GM19468 (cell line): ENCODE results near the gene ARHGDIG.
"Not testable (repeated sequence)": the region's sequence is repeated elsewhere in the genome, so short reads cannot be mapped to it uniquely, and the experiment has no call there.

ENCODE experiments used
- ATAC-seq: cut with Tn5 transposase; IDR thresholded peaks from one replicate; pipeline ENCODE4 v1.9.1; 2021; ENCODE audit warnings: mild to moderate bottlenecking, moderate library complexity, moderate number of reproducible peaks; ENCODE audit not compliant: unreplicated experiment; ENCODE audit errors: extremely low read depth

ARHGDIG gene

DNA sequence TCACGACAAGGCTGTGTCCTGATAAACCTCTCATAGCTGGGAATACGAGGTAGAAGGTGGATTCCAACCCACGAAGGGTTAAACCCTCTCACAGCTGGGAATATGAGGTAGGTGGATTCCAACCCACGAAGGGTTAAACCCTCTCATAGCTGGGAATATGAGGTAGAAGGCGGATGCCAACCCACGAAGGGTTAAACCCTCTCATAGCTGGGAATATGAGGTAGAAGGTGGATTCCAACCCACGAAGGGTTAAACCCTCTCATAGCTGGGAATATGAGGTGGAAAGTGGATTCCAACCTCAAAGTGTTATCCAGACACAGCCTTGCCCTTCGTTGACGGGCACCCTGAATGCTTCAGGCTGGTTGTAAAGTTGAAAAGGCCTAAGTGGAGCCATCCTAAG, 41.1 kb downstream of the ARHGDIG start:
- ATAC-seq = no peak

DNA sequence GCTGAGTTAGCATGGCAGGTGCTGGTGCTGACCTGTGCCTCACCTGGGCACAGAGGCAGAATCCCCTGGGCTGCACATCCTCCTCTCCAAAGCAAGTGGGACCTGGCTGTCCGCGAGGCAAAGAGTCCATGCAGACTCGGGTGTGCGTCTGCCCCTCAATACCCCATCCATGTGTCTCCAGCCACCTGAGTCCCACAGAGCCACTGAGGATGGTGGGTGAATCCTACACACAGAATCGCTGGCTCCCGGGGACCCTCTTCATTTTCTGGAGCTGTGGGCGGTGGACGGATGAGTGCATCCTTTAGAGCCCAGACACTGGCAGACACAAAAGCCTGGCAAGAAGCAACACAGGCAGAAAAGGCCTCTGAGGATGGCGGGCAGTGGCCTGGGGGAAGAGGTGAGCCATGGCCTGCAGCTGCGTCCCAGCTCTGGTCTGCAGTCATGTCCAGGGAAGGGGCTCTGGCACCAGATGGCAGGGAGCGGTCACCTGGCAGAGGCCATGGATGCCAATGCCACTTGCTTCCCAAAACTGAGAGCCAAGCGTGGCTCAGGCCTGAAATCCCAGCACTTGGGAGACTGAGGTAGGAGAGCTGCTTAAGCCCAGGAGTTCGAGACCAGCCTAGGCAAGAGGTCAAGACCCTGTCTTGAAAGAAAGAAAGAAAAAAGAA, 42.2 kb downstream of the ARHGDIG start:
- ATAC-seq = no peak

DNA sequence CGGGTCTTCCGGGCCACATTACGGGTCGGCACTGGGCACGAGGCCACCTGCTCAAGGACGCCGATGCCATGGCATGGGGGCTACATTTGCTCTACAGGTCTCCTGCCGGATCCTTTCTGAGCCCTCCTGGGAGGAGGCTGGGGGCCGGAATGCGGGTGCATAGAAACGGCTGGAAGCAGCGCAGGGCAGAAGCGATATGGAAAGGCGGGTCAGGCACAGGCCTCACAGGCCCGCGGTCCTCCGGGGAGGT, 43.7 kb downstream of the ARHGDIG start:
- no peak for ATAC-seq

DNA sequence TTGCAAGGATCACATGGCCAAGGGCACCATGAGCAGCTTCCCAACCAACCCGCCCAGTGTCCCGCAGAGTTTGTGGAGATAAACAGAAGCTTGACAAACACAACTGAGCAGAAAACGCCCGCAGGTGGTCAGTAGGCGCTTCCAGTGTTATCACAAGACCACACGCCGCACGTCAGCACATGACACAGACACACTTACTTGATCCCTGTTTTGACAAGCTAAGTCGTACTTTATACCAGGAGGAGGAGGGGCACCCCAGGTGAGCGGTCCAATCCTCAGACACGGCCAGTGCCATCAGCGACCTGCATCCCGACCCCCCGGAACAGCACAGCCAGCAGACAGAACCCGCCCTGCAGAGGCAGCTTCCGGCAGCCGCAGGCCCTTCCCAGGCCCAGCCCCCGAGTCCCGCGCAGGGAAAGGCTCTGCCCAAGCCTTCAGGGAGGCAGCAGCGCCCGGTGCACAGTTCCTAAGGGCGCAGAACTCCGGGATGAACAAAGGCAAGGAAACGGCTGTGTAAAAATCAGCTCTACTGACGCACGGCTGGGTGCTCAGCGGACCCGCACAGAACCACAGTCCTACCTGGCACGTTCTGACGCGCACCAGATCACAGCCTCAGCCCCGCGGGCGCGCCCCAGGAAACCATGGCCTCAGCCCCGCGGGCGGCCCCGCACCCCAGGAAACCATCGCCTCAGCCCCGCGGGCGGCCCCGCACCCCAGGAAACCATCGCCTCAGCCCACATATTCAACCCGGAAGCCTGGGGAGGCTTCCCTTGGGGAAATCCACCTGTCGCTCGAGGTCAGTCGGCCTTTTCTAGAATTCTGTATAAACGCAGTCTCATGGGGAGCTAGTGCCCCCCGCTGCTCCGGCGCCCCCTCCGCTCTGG, 44.3 kb downstream of the ARHGDIG start:
- ATAC-seq = no peak

DNA sequence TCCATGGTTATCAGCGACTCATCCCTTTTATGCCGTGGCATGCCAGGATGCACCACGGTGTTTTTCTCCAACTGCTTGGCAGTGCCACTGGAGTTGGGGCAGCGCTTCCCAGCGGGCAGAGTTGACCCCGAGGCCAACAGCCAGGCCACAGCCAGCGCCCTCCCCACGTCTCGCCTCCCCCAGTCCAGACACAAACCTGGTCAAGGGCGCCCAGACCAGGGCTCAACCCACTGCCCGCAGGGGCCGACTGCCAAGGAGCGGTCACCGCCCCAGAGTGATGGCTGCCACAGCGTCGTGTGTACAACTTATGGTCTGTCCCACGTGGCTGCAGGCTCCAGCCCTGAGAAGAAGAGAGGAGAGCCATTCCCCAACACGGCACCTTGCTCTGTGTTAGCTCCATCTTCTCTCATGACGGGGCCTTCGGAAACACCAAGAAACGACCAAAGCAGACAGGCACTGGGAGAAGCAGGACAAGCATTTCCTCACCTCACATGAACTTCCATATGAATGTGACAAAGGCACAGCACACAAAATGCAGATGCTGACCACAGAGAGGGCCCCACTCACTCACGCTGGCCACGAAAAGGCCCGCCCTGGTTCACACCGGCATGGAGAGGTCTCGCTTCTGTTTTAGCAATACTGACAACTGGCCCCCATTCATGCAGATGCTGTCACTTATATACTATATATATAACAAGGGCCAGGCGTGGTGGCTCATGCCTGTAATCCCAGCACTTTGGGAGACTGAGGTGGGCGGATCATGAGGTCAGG, 45.2 kb downstream of the ARHGDIG start:
- no peak for ATAC-seq

DNA sequence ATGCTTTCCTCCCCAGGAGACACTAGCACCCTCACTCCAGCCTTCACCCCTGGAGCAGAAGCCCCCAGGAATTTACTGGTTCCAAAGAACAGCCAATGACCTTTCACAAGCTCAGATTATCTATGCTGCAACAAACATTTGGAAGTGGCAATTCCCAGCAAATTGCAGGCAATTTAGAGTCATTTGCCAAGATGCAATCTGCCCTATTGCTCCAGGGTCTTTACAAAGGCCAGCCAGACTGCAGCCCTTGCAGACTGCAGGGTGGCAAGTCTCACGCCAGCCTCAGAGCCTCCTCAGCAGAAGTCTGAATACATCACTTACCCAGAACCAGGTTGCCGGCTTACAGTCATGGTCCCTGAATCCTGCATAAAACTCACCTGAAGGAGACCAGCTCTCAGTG, 50.4 kb downstream of the ARHGDIG start:
- no peak for ATAC-seq

DNA sequence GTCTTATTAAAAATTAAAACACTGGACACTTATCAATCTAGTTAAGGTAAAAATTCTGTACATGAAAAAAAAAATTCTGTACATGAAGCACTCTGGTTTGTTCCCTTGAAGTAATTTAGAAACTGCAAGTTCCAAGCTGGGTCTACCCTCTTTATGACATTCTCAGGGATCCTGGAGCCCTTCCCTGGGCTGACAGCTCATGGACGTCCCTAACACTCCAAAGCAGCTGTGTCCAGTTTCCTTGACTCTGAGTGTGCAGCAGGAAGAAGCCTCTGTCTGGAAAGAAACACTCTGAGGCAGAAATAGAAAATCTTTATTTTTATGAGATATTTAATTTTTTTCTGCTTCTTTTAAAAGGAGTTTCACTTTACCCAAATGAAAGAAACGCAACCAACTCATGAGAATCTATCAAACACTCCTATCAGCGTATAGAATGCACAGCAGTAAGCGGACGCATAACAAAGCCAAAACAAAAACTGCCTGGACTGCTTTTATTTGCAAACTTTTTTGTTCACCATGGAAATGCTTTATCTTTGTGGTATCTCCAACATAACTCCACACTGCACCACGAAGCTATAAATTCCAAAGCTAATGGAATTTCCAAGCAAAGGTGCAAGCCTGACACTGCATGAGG, 50.9 kb downstream of the ARHGDIG start:
- ATAC-seq = not testable (repeated sequence)
